SK-N-SH (cell line): ENCODE results near the gene TADA3. TPM values are rescaled to one million over a fixed set of nuclear protein-coding genes. Genes with fewer than 3 reads are reported as not detected.

Experiments used
- CTCF ChIA-PET: fragments of 300-600, 350-600 bp; formaldehyde crosslinking; extraction: SDS; loops from one replicate; lab custom pipeline; 2021; lab: Yijun Ruan, JAX
- POLR2A ChIA-PET: fragments of 350-600 bp; sonication (Branson Sonifier 250); formaldehyde crosslinking; extraction: SDS; loops from one replicate; lab custom pipeline; 2020; ENCODE audit warnings: antibody characterized with exemption, inconsistent platforms; lab: Yijun Ruan, JAX
- DNase-seq: peaks from one replicate; pipeline ENCODE4 v3.0.0; 2012
- H2AFZ ChIP-seq: fragments of 200-600 bp; sonication (generic); 2 replicates; pipeline ENCODE4 v1.8.1; 2016; ENCODE audit warnings: antibody characterized with exemption, mild to moderate bottlenecking, low read depth
- H3F3A ChIP-seq: fragments of 200-600 bp; sonication (generic); replicated peaks from 2 replicates; pipeline ENCODE3; 2016; ENCODE audit warnings: antibody characterized with exemption, mild to moderate bottlenecking; ENCODE audit not compliant: insufficient read depth
- H3K27ac ChIP-seq, 2 experiments: fragments of 200-500 bp in 1 of 2; fragments of 200-600 bp in 1 of 2; sonication (Bioruptor generic) in 1 of 2; sonication (generic), shearing (Covaris generic) in 1 of 2; 2 replicates each; pipeline versions ENCODE4 v1.5.1 to v1.6.1; 2014 to 2016; ENCODE audit warnings: low read depth in 2 of 2, inconsistent platforms in 1 of 2, low read length in 1 of 2, mild to moderate bottlenecking in 1 of 2, mixed read lengths in 1 of 2
- H3K27me3 ChIP-seq: fragments of 200-600 bp; sonication (generic), shearing (Covaris generic); 2 replicates; pipeline ENCODE4 v1.6.1; 2016; ENCODE audit warnings: mixed run types; ENCODE audit not compliant: insufficient read depth
- H3K36me3 ChIP-seq, 2 experiments: fragments of 200-500 bp in 1 of 2; fragments of 200-600 bp in 1 of 2; sonication (Bioruptor generic) in 1 of 2; sonication (generic) in 1 of 2; replicated peaks in 1 of 2; 2 replicates each; pipeline versions ENCODE3 to v1.5.1; 2014 to 2016; ENCODE audit warnings: low read length in 1 of 2, mild to moderate bottlenecking in 1 of 2; ENCODE audit not compliant: insufficient read depth in 2 of 2, control insufficient read depth in 1 of 2
- H3K4me1 ChIP-seq, 2 experiments: fragments of 200-500 bp in 1 of 2; fragments of 200-600 bp in 1 of 2; sonication (Bioruptor generic) in 1 of 2; sonication (generic), shearing (Covaris generic) in 1 of 2; 2 replicates each; pipeline versions ENCODE4 v1.5.1 to v1.6.1; 2014 to 2016; ENCODE audit warnings: low read depth in 1 of 2, low read length in 1 of 2, mixed run types in 1 of 2; ENCODE audit not compliant: insufficient read depth in 2 of 2, control insufficient read depth in 1 of 2
- H3K4me2 ChIP-seq: fragments of 200-600 bp; sonication (generic), shearing (Covaris generic); 2 replicates; pipeline ENCODE4 v1.6.1; 2017; ENCODE audit warnings: mixed run types
- H3K4me3 ChIP-seq, 2 experiments: fragments of 200-500 bp in 1 of 2; fragments of 200-600 bp in 1 of 2; sonication (Bioruptor generic) in 1 of 2; sonication (generic), shearing (Covaris generic) in 1 of 2; 2 replicates each; pipeline versions ENCODE4 v1.5.1 to v1.8.1; 2014 to 2016; ENCODE audit warnings: low read depth in 2 of 2, inconsistent platforms in 1 of 2, low read length in 1 of 2, mild to moderate bottlenecking in 1 of 2, mixed read lengths in 1 of 2, moderate library complexity in 1 of 2
- H3K79me2 ChIP-seq: fragments of 200-600 bp; sonication (generic); 2 replicates; pipeline ENCODE4 v1.8.1; 2017; ENCODE audit warnings: mild to moderate bottlenecking; ENCODE audit not compliant: insufficient read depth
- H3K9ac ChIP-seq: fragments of 200-600 bp; sonication (generic); 2 replicates; pipeline ENCODE4 v1.6.1; 2017; ENCODE audit warnings: mixed run types
- H3K9me2 ChIP-seq: fragments of 200-600 bp; sonication (generic); 2 replicates; pipeline ENCODE4 v1.6.1; 2017; ENCODE audit warnings: mixed run types
- H3K9me3 ChIP-seq: fragments of 200-600 bp; sonication (generic); 2 replicates; pipeline ENCODE4 v1.6.1; 2017; ENCODE audit warnings: mixed run types, mild to moderate bottlenecking, moderate library complexity
- H4K20me1 ChIP-seq: fragments of 200-600 bp; sonication (generic); 2 replicates; pipeline ENCODE4 v1.6.1; 2017; ENCODE audit warnings: mild to moderate bottlenecking, mixed run types; ENCODE audit not compliant: insufficient read depth
- CHD2 ChIP-seq: fragments of 150-350 bp; IDR thresholded peaks from 2 replicates; pipeline ENCODE4 v1.6.1; 2018; ENCODE audit warnings: low read length; ENCODE audit not compliant: partially characterized antibody
- CTCF ChIP-seq: fragments of 200-600 bp; sonication (generic); IDR thresholded peaks from 2 replicates; pipeline ENCODE4 v1.6.1; 2017; ENCODE audit warnings: antibody characterized with exemption, mild to moderate bottlenecking, moderate library complexity
- EZH2phosphoT487 ChIP-seq: fragments of 200-600 bp; sonication (generic); IDR thresholded peaks from 2 replicates; pipeline ENCODE4 v1.6.1; 2017; ENCODE audit warnings: low read depth, mixed run types, mild to moderate bottlenecking, antibody characterized with exemption, moderate library complexity, borderline replicate concordance
- FOSL2 ChIP-seq: IDR thresholded peaks from 2 replicates; pipeline ENCODE4 v1.4.0; 2012; ENCODE audit warnings: low read depth, mild to moderate bottlenecking, moderate library complexity, borderline replicate concordance
- FOXJ3 ChIP-seq: sonication (generic); formaldehyde crosslinking; IDR thresholded peaks from 2 replicates; pipeline ENCODE4 v1.5.1; 2020; ENCODE audit warnings: mild to moderate bottlenecking, missing genetic modification reagents
- FOXM1 ChIP-seq: IDR thresholded peaks from 2 replicates; pipeline ENCODE4 v1.4.0; 2012; ENCODE audit warnings: low read depth, mild to moderate bottlenecking
- GATA2 ChIP-seq: sonication (generic); formaldehyde crosslinking; IDR thresholded peaks from 2 replicates; pipeline ENCODE4 v1.5.0; 2020; ENCODE audit warnings: mild to moderate bottlenecking, missing genetic modification reagents
- MEF2A ChIP-seq: IDR thresholded peaks from 2 replicates; pipeline ENCODE4 v1.4.0; 2012; ENCODE audit warnings: low read depth, borderline replicate concordance
- NFIC ChIP-seq: IDR thresholded peaks from 2 replicates; pipeline ENCODE4 v1.4.0; 2012; ENCODE audit warnings: borderline replicate concordance
- PBX3 ChIP-seq: IDR thresholded peaks from 2 replicates; pipeline ENCODE4; 2012
- POLR2AphosphoS5 ChIP-seq: IDR thresholded peaks from 2 replicates; pipeline ENCODE4 v1.6.1; 2012; ENCODE audit warnings: low read depth, low read length
- RCOR1 ChIP-seq: fragments of 150-350 bp; IDR thresholded peaks from 2 replicates; pipeline ENCODE4 v1.6.1; 2017; ENCODE audit warnings: antibody characterized with exemption, low read length
- SIN3A ChIP-seq: IDR thresholded peaks from 2 replicates; pipeline ENCODE4 v1.6.1; 2012; ENCODE audit warnings: low read depth, mild to moderate bottlenecking, low read length, moderate library complexity, borderline replicate concordance
- SMC3 ChIP-seq: IDR thresholded peaks from 2 replicates; pipeline ENCODE4 v1.6.1; 2012; ENCODE audit warnings: low read depth, low read length, improper control_type of control experiment
- TCF12 ChIP-seq: IDR thresholded peaks from 2 replicates; pipeline ENCODE4 v1.4.0; 2012
- YY1 ChIP-seq: IDR thresholded peaks from 2 replicates; pipeline ENCODE4 v1.4.0; 2012; ENCODE audit warnings: low read depth, mild to moderate bottlenecking
- ZBTB33 ChIP-seq: IDR thresholded peaks from 2 replicates; pipeline ENCODE4 v1.4.0; 2012; ENCODE audit warnings: low read depth, borderline replicate concordance
- WGBS: methylation state at CpG from one replicate; pipeline ENCODE4 v1.1.6; 2017; ENCODE audit warnings: low lambda C conversion rate; 5-methylcytosine and 5-hydroxymethylcytosine counted together
- polyA plus RNA-seq, 3 experiments: library from polyadenylated mRNA; depleted of rRNA; stranded (reverse); fragments of >200 nt; gene quantifications; 2 replicates each; pipeline ENCODE4 v1.2.3, GENCODE V29; 2012
- TF ChIP-seq, protein P1 (sequence below): IDR thresholded peaks from 2 replicates; pipeline ENCODE4 v1.4.0; 2012; ENCODE audit warnings: low read depth

TADA3 gene
- polyA plus RNA-seq, 1 of the 3 experiments (the other 2 are of a cell fraction) = 102 TPM

DNA sequence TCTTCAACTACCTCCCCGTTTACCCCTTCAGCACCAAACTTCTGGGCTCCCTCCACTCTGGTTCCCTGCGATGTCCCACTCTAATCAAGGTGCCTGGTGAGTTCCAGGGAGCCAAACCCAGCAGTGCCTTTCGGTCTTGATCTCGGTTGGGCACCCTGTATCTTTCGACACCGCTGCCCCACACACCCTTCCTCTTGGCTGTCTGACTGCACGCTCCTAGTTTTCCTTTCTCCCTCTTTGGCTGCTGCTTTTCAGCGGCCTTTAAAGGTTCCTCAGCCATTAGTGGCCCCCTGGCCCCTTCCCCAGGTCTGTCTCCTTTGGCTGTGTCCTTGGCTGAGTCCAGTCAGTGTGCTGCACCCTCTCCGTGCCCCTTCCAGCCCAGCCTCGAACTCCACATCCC lies 18.6 kb upstream of the TADA3 start:
- H2AFZ ChIP-seq = no peak overlapping the region
- POLR2A ChIA-PET = interaction anchor here (0.7 kb wide), 1 partner anchor 18 kb away, joined by 3 read pairs; the partner anchor contains the start of gene ARPC4
- WGBS = 90% methylated on average over 10 of the region's 10 CpGs
- no peaks in the 10 kb centered on the region for H3K79me2 ChIP-seq
- CTCF ChIA-PET = interaction anchor here (1.2 kb wide), 1 partner anchor 9 kb away, joined by 3 read pairs; no protein-coding TSS in a partner anchor
- no peaks in the 10 kb centered on the region for H3K27me3 ChIP-seq
- no peak overlapping the region; a peak in 1 of 4 replicates for H3K27ac ChIP-seq
- peaks cover 3 to 20% of the 10 kb centered on the region in 2 experiments; a peak in 1 of 4 replicates for H3K4me1 ChIP-seq
- no peaks in the 10 kb centered on the region for H3K9me3 ChIP-seq
- H3K9ac ChIP-seq = no peak overlapping the region
- H3K4me2 ChIP-seq = peak overlapping the region; percentile 86; the same call in 1 of the 2 replicates
- no peak for DNase-seq
- H3K9me2 ChIP-seq = no peaks in the 10 kb centered on the region
- H3K36me3 ChIP-seq = peaks cover 13 to 23% of the 10 kb centered on the region in 2 experiments
- H3K4me3 ChIP-seq = peak overlapping the region in 1 of 2 experiments; percentile 61; a peak in 1 of 4 replicates
- TF ChIP-seq, protein P1, sequence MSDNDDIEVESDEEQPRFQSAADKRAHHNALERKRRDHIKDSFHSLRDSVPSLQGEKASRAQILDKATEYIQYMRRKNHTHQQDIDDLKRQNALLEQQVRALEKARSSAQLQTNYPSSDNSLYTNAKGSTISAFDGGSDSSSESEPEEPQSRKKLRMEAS = no peak
- TF ChIP-seq RCOR1 (no peak), SIN3A (no peak), TCF12 (no peak), MEF2A (no peak), FOXM1 (no peak), EZH2phosphoT487 (no peak), ZBTB33 (no peak), PBX3 (no peak), YY1 (no peak), NFIC (no peak), GATA2 (CRISPR knock-in tag) (no peak), POLR2AphosphoS5 (no peak), SMC3 (no peak), CTCF (no peak), CHD2 (no peak), FOSL2 (no peak), FOXJ3 (CRISPR knock-in tag) (no peak)
- no peaks in the 10 kb centered on the region for H4K20me1 ChIP-seq
- peaks cover 30% of the 10 kb centered on the region for H3F3A ChIP-seq
